HEK293T (cell line): Measurements from ENCODE around the gene MTERF1.

Source experiments
- CTCF ChIA-PET: fragments of 350-600 bp; formaldehyde crosslinking; extraction: SDS; loops from one replicate; lab custom pipeline; 2021; ENCODE audit warnings: antibody characterized with exemption, inconsistent platforms; lab: Yijun Ruan, JAX
- POLR2A ChIA-PET: fragments of 350-600 bp; formaldehyde crosslinking; extraction: SDS; loops from one replicate; lab custom pipeline; 2020; ENCODE audit warnings: antibody characterized with exemption, inconsistent platforms; lab: Yijun Ruan, JAX
- DNase-seq: peaks from one replicate; pipeline ENCODE4 v3.0.0; 2012; ENCODE audit warnings: mixed read lengths; ENCODE audit errors: extremely low spot score
- ARNT ChIP-seq: fragments of 450-650 bp; IDR thresholded peaks from 2 replicates; pipeline ENCODE4 v1.6.1; 2017; ENCODE audit warnings: mild to moderate bottlenecking
- BHLHE40 ChIP-seq: fragments of 450-650 bp; IDR thresholded peaks from 2 replicates; pipeline ENCODE4 v1.6.1; 2016; ENCODE audit warnings: mild to moderate bottlenecking, moderate library complexity, borderline replicate concordance
- CTBP1 ChIP-seq: fragments of 450-650 bp; IDR thresholded peaks from 2 replicates; pipeline ENCODE4 v1.6.1; 2016; ENCODE audit warnings: borderline replicate concordance
- ELF4 ChIP-seq: fragments of 450-650 bp; IDR thresholded peaks from 2 replicates; pipeline ENCODE4 v1.6.1; 2017; ENCODE audit warnings: antibody characterized with exemption
- FOXA1 ChIP-seq: fragments of 450-650 bp; IDR thresholded peaks from 2 replicates; pipeline ENCODE4 v1.6.1; 2016; ENCODE audit warnings: mild to moderate bottlenecking
- FOXK2 ChIP-seq: fragments of 450-650 bp; IDR thresholded peaks from 2 replicates; pipeline ENCODE4 v1.6.1; 2016; ENCODE audit warnings: mild to moderate bottlenecking
- FOXM1 ChIP-seq: fragments of 450-650 bp; IDR thresholded peaks from 2 replicates; pipeline ENCODE4 v1.6.1; 2017; ENCODE audit warnings: mild to moderate bottlenecking, borderline replicate concordance
- HDGF ChIP-seq: fragments of 450-650 bp; IDR thresholded peaks from 2 replicates; pipeline ENCODE4 v1.6.1; 2017; ENCODE audit warnings: antibody characterized with exemption, borderline replicate concordance
- L3MBTL2 ChIP-seq: fragments of 450-650 bp; conservative IDR thresholded peaks from 2 replicates; pipeline ENCODE4 v1.6.1; 2016; ENCODE audit warnings: mild to moderate bottlenecking
- LEF1 ChIP-seq: fragments of 450-650 bp; IDR thresholded peaks from 2 replicates; pipeline ENCODE4 v1.6.1; 2017; ENCODE audit warnings: mild to moderate bottlenecking, borderline replicate concordance
- NFRKB ChIP-seq: fragments of 450-650 bp; IDR thresholded peaks from 2 replicates; pipeline ENCODE4 v1.6.1; 2016; ENCODE audit warnings: mild to moderate bottlenecking, moderate library complexity
- SP1 ChIP-seq: fragments of 450-650 bp; IDR thresholded peaks from 2 replicates; pipeline ENCODE4 v1.6.1; 2017
- SUZ12 ChIP-seq: fragments of 450-650 bp; IDR thresholded peaks from 2 replicates; pipeline ENCODE4 v1.6.1; 2016; ENCODE audit warnings: mild to moderate bottlenecking
- TARDBP ChIP-seq: fragments of 450-650 bp; IDR thresholded peaks from 2 replicates; pipeline ENCODE4 v1.6.1; 2016
- ZNF384 ChIP-seq: fragments of 450-650 bp; IDR thresholded peaks from 2 replicates; pipeline ENCODE4 v1.6.1; 2016
- TF ChIP-seq, protein P1 (sequence below): fragments of 450-650 bp; IDR thresholded peaks from 2 replicates; pipeline ENCODE4 v1.6.1; 2016

The MTERF1 gene

DNA sequence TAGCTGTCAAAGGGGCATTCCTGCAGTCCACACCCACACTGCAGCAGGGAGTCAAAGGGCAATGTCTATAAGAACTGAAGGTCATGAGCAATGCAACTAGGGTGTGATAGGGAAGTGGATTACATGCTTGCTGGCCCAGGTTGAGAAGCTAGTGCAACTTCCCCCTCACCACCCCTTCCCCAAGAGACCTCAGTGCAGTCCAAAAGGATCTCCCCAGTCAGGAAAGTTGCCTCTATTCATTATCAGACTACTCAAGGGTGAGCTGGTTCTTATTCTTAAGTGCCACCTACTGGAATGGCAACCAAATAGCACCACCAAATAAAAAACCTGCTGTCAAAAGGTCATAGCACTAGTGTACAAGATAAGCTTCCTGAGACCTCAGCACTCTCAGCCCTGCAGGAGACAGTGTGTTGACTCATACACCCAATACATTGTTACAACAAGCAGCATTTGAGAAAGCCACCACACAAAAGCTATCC lies 28.2 kb downstream of the MTERF1 start:
- ChIA-PET POLR2A (no interaction called here), CTCF (no interaction called here)
- TF ChIP-seq FOXK2 (no peak), FOXA1 (no peak), BHLHE40 (no peak), ZNF384 (no peak), L3MBTL2 (no peak), HDGF (no peak), NFRKB (no peak), TARDBP (no peak), LEF1 (no peak), CTBP1 (no peak), SP1 (no peak), FOXM1 (no peak), ARNT (no peak), ELF4 (no peak), SUZ12 (no peak)
- TF ChIP-seq, protein P1, sequence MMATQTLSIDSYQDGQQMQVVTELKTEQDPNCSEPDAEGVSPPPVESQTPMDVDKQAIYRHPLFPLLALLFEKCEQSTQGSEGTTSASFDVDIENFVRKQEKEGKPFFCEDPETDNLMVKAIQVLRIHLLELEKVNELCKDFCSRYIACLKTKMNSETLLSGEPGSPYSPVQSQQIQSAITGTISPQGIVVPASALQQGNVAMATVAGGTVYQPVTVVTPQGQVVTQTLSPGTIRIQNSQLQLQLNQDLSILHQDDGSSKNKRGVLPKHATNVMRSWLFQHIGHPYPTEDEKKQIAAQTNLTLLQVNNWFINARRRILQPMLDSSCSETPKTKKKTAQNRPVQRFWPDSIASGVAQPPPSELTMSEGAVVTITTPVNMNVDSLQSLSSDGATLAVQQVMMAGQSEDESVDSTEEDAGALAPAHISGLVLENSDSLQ: no peak
- DNase-seq: peak; percentile 16

DNA sequence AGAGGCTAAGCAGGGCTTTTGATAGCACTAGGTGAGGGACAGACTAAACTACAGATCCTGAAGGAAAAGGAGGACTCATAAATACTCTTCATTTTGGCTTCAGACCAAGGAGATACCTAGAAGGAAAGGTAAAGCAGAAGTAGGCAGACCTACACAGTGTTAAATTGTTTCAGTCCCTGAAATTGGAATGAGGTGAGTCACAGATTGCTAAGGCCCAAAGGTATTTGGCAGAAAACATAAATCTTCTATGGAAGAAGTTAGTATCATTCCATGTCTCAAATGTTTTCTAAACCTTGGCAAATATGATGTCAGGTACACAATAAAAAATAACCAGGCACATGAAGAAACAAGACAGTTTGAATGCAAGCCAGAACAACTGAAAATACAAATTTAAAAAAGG lies 30.0 kb downstream of the MTERF1 start:
- no peak for DNase-seq
- TF ChIP-seq CTBP1: no peak
- TF ChIP-seq BHLHE40: no peak
- no peak for TF ChIP-seq HDGF
- no peak for TF ChIP-seq SUZ12
- TF ChIP-seq TARDBP: no peak
- no peak for TF ChIP-seq FOXM1
- TF ChIP-seq SP1: no peak
- no peak for TF ChIP-seq ZNF384
- TF ChIP-seq FOXK2: no peak
- TF ChIP-seq L3MBTL2: no peak
- TF ChIP-seq LEF1: no peak
- TF ChIP-seq, protein P1: no peak
- no peak for TF ChIP-seq ELF4
- TF ChIP-seq ARNT: no peak
- TF ChIP-seq FOXA1: no peak
- no peak for TF ChIP-seq NFRKB
- ChIA-PET POLR2A (interaction anchor here (0.8 kb wide), 1 partner anchor 248 kb away, joined by 3 read pairs; no protein-coding TSS in a partner anchor), CTCF (no interaction called here)

GRCh38 chr7:91847876-91848588 lies 32.5 kb downstream of the MTERF1 start:
- TF ChIP-seq ELF4 (no peak), FOXM1 (no peak), HDGF (no peak)
- ChIA-PET POLR2A (no interaction called here), CTCF (no interaction called here)
- DNase-seq: no peak

- CTCF ChIA-PET: no interaction called here
- POLR2A ChIA-PET: no interaction called here
- TF ChIP-seq FOXK2 (no peak), SP1 (no peak), NFRKB (no peak), ELF4 (no peak), ARNT (no peak)
- TF ChIP-seq, protein P1: no peak
- DNase-seq: no peak
Observed at GRCh38 chr7:91847231-91847630, 33.3 kb downstream of the MTERF1 start.

GRCh38 chr7:91846436-91846835 lies 34.1 kb downstream of the MTERF1 start:
- ChIA-PET POLR2A (no interaction called here), CTCF (interaction anchor here (0.6 kb wide), 1 partner anchor 602 kb away, joined by 4 read pairs; no protein-coding TSS in a partner anchor)
- no peak for DNase-seq
- TF ChIP-seq, protein P1: no peak

DNA sequence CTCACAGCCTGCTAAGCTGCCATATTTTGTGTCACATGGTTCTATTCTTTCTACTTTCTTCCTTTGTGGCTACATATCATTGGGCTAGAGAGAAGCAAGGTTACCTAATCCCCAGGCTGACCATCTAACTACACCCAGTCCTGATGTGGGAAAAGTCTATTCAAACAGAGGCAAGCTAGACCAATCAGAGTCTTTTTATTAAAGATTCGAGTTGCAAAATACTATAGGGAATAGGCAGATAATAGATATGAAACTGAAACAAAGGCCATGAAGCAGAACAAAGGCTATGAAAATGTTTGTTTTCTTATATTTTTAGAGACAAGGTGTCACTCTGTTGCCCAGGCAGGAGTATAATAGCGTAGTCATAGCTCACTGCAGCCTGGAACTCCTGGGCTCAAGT lies 36.7 kb downstream of the MTERF1 start:
- POLR2A ChIA-PET: no interaction called here
- CTCF ChIA-PET: interaction anchor here (0.7 to 1.1 kb wide), 2 partner anchors 14 to 15 kb away, joined by 3 read pairs; no protein-coding TSS in a partner anchor
- TF ChIP-seq, protein P1: no peak
- TF ChIP-seq LEF1: no peak
- TF ChIP-seq SP1: no peak
- no peak for TF ChIP-seq TARDBP
- no peak for TF ChIP-seq SUZ12
- TF ChIP-seq FOXA1: no peak
- no peak for TF ChIP-seq BHLHE40
- TF ChIP-seq FOXK2: no peak
- TF ChIP-seq ARNT: no peak
- TF ChIP-seq HDGF: no peak
- no peak for TF ChIP-seq ELF4
- no peak for TF ChIP-seq L3MBTL2
- no peak for TF ChIP-seq CTBP1
- TF ChIP-seq ZNF384: no peak
- TF ChIP-seq NFRKB: no peak
- TF ChIP-seq FOXM1: no peak

More for the DNA sequence above, 36.7 kb downstream of the MTERF1 start:
- no peak for DNase-seq
